Activated naive CD4-positive, alpha-beta T cell treated with anti-CD3 and anti-CD28 coated beads for 36 hours (primary cell): ENCODE results near the gene CLDN10. TPM values are rescaled to one million over a fixed set of nuclear protein-coding genes. Genes with fewer than 3 reads are reported as not detected.

Experiments
- CTCF ChIA-PET: fragments of 350-600 bp; sonication (Branson Sonifier 250); formaldehyde crosslinking; loops from one replicate; lab custom pipeline; 2021; ENCODE audit warnings: antibody characterized with exemption; lab: Charles Lee
- DNase-seq: peaks from one replicate; pipeline ENCODE4 v3.0.0-alpha.2; 2020
- H3K27ac Mint-ChIP-seq: one replicate; pipeline ENCODE4 v1.8.0; 2021; ENCODE audit warnings: mild to moderate bottlenecking, mixed read lengths
- H3K27me3 Mint-ChIP-seq: one replicate; pipeline ENCODE4 v1.8.0; 2021; ENCODE audit warnings: low read depth, mixed read lengths
- H3K36me3 Mint-ChIP-seq: one replicate; pipeline ENCODE4 v1.8.0; 2021; ENCODE audit warnings: low read depth, mixed read lengths
- H3K4me1 Mint-ChIP-seq: one replicate; pipeline ENCODE4 v1.8.0; 2021; ENCODE audit warnings: low read depth, mixed read lengths
- H3K4me3 Mint-ChIP-seq: one replicate; pipeline ENCODE4 v1.8.0; 2021; ENCODE audit warnings: mild to moderate bottlenecking, moderate library complexity, mixed read lengths
- H3K9me3 Mint-ChIP-seq: one replicate; pipeline ENCODE4 v1.8.0; 2021; ENCODE audit warnings: mixed read lengths
- intact Hi-C: fragments of 100-400 bp; cut with micrococcal nuclease; formaldehyde crosslinking; loops from one replicate; pipeline ENCODE4 v1.15.1; 2023
- total RNA-seq, 2 experiments: library from RNA; stranded (reverse); gene quantifications; one replicate each; pipeline ENCODE4 v1.2.3, GENCODE V29; 2021

The CLDN10 gene
- total RNA-seq, 2 experiments from 2014 or later, result not detected

GRCh38 chr13:95607366-95607765 lies 54.8 kb downstream of the CLDN10 start:
- H3K9me3 Mint-ChIP-seq, result no peaks in the 10 kb centered on the region
- no peak for DNase-seq
- H3K27me3 Mint-ChIP-seq, result peaks cover 5% of the 10 kb centered on the region
- no peaks in the 10 kb centered on the region for H3K36me3 Mint-ChIP-seq
- no peaks in the 10 kb centered on the region for H3K4me1 Mint-ChIP-seq
- H3K27ac Mint-ChIP-seq, result no peak overlapping the region
- intact Hi-C loops, result no loop called here
- no peak overlapping the region for H3K4me3 Mint-ChIP-seq
- CTCF ChIA-PET, result no interaction called here

GRCh38 chr13:95608640-95609323 lies 56.3 kb downstream of the CLDN10 start:
- no peak for DNase-seq
- H3K4me3 Mint-ChIP-seq, result no peak overlapping the region
- no peaks in the 10 kb centered on the region for H3K36me3 Mint-ChIP-seq
- peaks cover 4% of the 10 kb centered on the region for H3K27me3 Mint-ChIP-seq
- H3K9me3 Mint-ChIP-seq, result no peaks in the 10 kb centered on the region
- intact Hi-C loops, result no loop called here
- H3K27ac Mint-ChIP-seq, result no peak overlapping the region
- CTCF ChIA-PET, result interaction anchor here (0.6 to 1.4 kb wide), 2 partner anchors 13 to 1005 kb away, joined by 5 read pairs; no protein-coding TSS in a partner anchor
- H3K4me1 Mint-ChIP-seq, result no peaks in the 10 kb centered on the region

GRCh38 chr13:95614641-95615245 lies 62.2 kb downstream of the CLDN10 start:
- CTCF ChIA-PET, result interaction anchor here (0.7 to 1.1 kb wide), 3 partner anchors 9 to 34 kb away, joined by 3 to 4 read pairs (median 4); no protein-coding TSS in a partner anchor
- intact Hi-C loops, result loop anchor here (5.0 kb wide), 1 partner anchor 112 kb away; no protein-coding TSS in a partner anchor
- Mint-ChIP-seq H3K9me3 (no peaks in the 10 kb centered on the region), H3K27me3 (peaks cover 3% of the 10 kb centered on the region), H3K27ac (no peak overlapping the region), H3K36me3 (no peaks in the 10 kb centered on the region), H3K4me1 (no peaks in the 10 kb centered on the region), H3K4me3 (no peak overlapping the region)
- no peak for DNase-seq

GRCh38 chr13:95615539-95615938 lies 63.0 kb downstream of the CLDN10 start:
- CTCF ChIA-PET, result interaction anchor here (0.7 to 1.1 kb wide), 4 partner anchors 8 to 612 kb away, joined by 3 to 4 read pairs (median 3); no protein-coding TSS in a partner anchor
- no peaks in the 10 kb centered on the region for H3K36me3 Mint-ChIP-seq
- H3K27me3 Mint-ChIP-seq, result peaks cover 3% of the 10 kb centered on the region

GRCh38 chr13:95620030-95620824 lies 67.7 kb downstream of the CLDN10 start:
- CTCF ChIA-PET, result interaction anchor here (0.6 to 8.4 kb wide), 3 partner anchors 214 to 1742 kb away, joined by 4 to 144 read pairs (median 4); no protein-coding TSS in a partner anchor
- intact Hi-C loops, result loop anchor here (5.0 kb wide), 1 partner anchor 607 kb away; no protein-coding TSS in a partner anchor
- Mint-ChIP-seq H3K36me3 (no peaks in the 10 kb centered on the region), H3K27me3 (peaks cover 12% of the 10 kb centered on the region), H3K4me1 (no peaks in the 10 kb centered on the region), H3K4me3 (no peak overlapping the region), H3K27ac (no peak overlapping the region), H3K9me3 (no peaks in the 10 kb centered on the region)
- DNase-seq, result no peak

More at GRCh38 chr13:95615539-95615938, 63.0 kb downstream of the CLDN10 start:
- Mint-ChIP-seq H3K27ac (no peak overlapping the region), H3K4me1 (no peaks in the 10 kb centered on the region), H3K9me3 (no peaks in the 10 kb centered on the region), H3K4me3 (no peak overlapping the region)
- intact Hi-C loops, result loop anchor here (5.0 kb wide), 1 partner anchor 113 kb away; no protein-coding TSS in a partner anchor
- DNase-seq, result no peak

- H3K9me3 Mint-ChIP-seq, result no peaks in the 10 kb centered on the region
- no peak overlapping the region for H3K4me3 Mint-ChIP-seq
- H3K27me3 Mint-ChIP-seq, result peaks cover 14% of the 10 kb centered on the region
- H3K36me3 Mint-ChIP-seq, result no peaks in the 10 kb centered on the region
- DNase-seq, result no peak
- intact Hi-C loops, result loop anchor here (5.0 kb wide), 1 partner anchor 606 kb away; no protein-coding TSS in a partner anchor
- H3K4me1 Mint-ChIP-seq, result no peaks in the 10 kb centered on the region
- CTCF ChIA-PET, result interaction anchor here (0.5 to 8.4 kb wide), 6 partner anchors 12 to 1233 kb away, joined by 3 to 144 read pairs (median 4); no protein-coding TSS in a partner anchor
- H3K27ac Mint-ChIP-seq, result no peak overlapping the region
These were observed 68.4 kb downstream of the CLDN10 start for GRCh38 chr13:95620825-95621498.

GRCh38 chr13:95623141-95623540 lies 70.6 kb downstream of the CLDN10 start:
- CTCF ChIA-PET, result interaction anchor here (0.7 to 8.4 kb wide), 9 partner anchors 19 to 434 kb away, joined by 3 to 144 read pairs (median 4); no protein-coding TSS in a partner anchor

GRCh38 chr13:95624020-95624419 lies 71.5 kb downstream of the CLDN10 start:
- Mint-ChIP-seq H3K4me3 (no peak overlapping the region), H3K27ac (no peak overlapping the region), H3K36me3 (no peaks in the 10 kb centered on the region), H3K27me3 (peaks cover 14% of the 10 kb centered on the region), H3K4me1 (no peaks in the 10 kb centered on the region), H3K9me3 (no peaks in the 10 kb centered on the region)
- peak; percentile 39 for DNase-seq
- CTCF ChIA-PET, result interaction anchor here (0.7 to 8.4 kb wide), 19 partner anchors 8 to 434 kb away, joined by 3 to 144 read pairs (median 4); no protein-coding TSS in a partner anchor
- intact Hi-C loops, result loop anchor here (1.0 to 5.0 kb wide), 5 partner anchors 37 to 603 kb away; no protein-coding TSS in a partner anchor

More at GRCh38 chr13:95623141-95623540, 70.6 kb downstream of the CLDN10 start:
- H3K4me3 Mint-ChIP-seq, result no peak overlapping the region
- intact Hi-C loops, result loop anchor here (5.0 kb wide), 1 partner anchor 604 kb away; no protein-coding TSS in a partner anchor
- no peak for DNase-seq
- H3K27ac Mint-ChIP-seq, result no peak overlapping the region
- peaks cover 14% of the 10 kb centered on the region for H3K27me3 Mint-ChIP-seq
- H3K36me3 Mint-ChIP-seq, result no peaks in the 10 kb centered on the region
- no peaks in the 10 kb centered on the region for H3K4me1 Mint-ChIP-seq
- H3K9me3 Mint-ChIP-seq, result no peaks in the 10 kb centered on the region

GRCh38 chr13:95626768-95627167 lies 74.2 kb downstream of the CLDN10 start:
- Mint-ChIP-seq H3K4me1 (no peaks in the 10 kb centered on the region), H3K27me3 (peaks cover 23% of the 10 kb centered on the region), H3K4me3 (no peak overlapping the region), H3K36me3 (no peaks in the 10 kb centered on the region), H3K9me3 (no peaks in the 10 kb centered on the region), H3K27ac (no peak overlapping the region)
- intact Hi-C loops, result no loop called here
- CTCF ChIA-PET, result interaction anchor here (0.6 to 8.4 kb wide), 4 partner anchors 34 to 208 kb away, joined by 6 to 144 read pairs (median 6); no protein-coding TSS in a partner anchor
- no peak for DNase-seq

- intact Hi-C loops, result no loop called here
- Mint-ChIP-seq H3K9me3 (no peaks in the 10 kb centered on the region), H3K4me1 (no peaks in the 10 kb centered on the region), H3K27ac (no peak overlapping the region), H3K4me3 (no peak overlapping the region), H3K27me3 (peaks cover 26% of the 10 kb centered on the region), H3K36me3 (no peaks in the 10 kb centered on the region)
- no peak for DNase-seq
- CTCF ChIA-PET, result interaction anchor here (8.4 kb wide), 1 partner anchor 207 kb away, joined by 144 read pairs; no protein-coding TSS in a partner anchor
These were observed 75.1 kb downstream of the CLDN10 start for GRCh38 chr13:95627590-95627989.

- Mint-ChIP-seq H3K4me3 (no peak overlapping the region), H3K4me1 (no peaks in the 10 kb centered on the region), H3K27me3 (peaks cover 24% of the 10 kb centered on the region), H3K9me3 (no peaks in the 10 kb centered on the region), H3K36me3 (no peaks in the 10 kb centered on the region), H3K27ac (no peak overlapping the region)
- no peak for DNase-seq
- CTCF ChIA-PET, result no interaction called here
- intact Hi-C loops, result no loop called here
These were observed 76.0 kb downstream of the CLDN10 start for GRCh38 chr13:95628488-95628887.
